IMR-90 (cell line): Measurements from ENCODE around the gene SLCO6A1. TPM values are rescaled to one million over a fixed set of nuclear protein-coding genes. Genes with fewer than 3 reads are reported as not detected.

Source experiments
- ATAC-seq: fragments of 200-7000 bp; cut with Tn5 transposase; 2 replicates; pipeline ENCODE4 v1.9.1; 2020; ENCODE audit warnings: low read depth, mild to moderate bottlenecking, moderate library complexity
- BruUV-seq: library from RNA; stranded (reverse); fragments of 400-500 nt; replicated peaks from 2 replicates; lab custom pipeline; 2021; lab: Mats Ljungman, UMichigan
- CTCF ChIA-PET: fragments of 300-600 bp; formaldehyde crosslinking; extraction: SDS; loops from one replicate; lab custom pipeline; 2021; ENCODE audit warnings: antibody characterized with exemption; lab: Yijun Ruan, JAX
- POLR2A ChIA-PET: fragments of 300-600 bp; sonication (Branson Sonifier 250); formaldehyde crosslinking; loops from one replicate; lab custom pipeline; 2022; ENCODE audit warnings: antibody characterized with exemption; ENCODE audit not compliant: unreplicated experiment; lab: Charles Lee
- DNase-seq: peaks from one replicate; pipeline ENCODE4 v3.0.0; 2013
- H2AFZ ChIP-seq: replicated peaks from 2 replicates; pipeline ENCODE3; 2013; ENCODE audit warnings: low read length, mild to moderate bottlenecking; ENCODE audit not compliant: poor library complexity
- H2AK5ac ChIP-seq: 2 replicates; pipeline ENCODE4 v1.6.1; 2013; ENCODE audit warnings: low read depth, low read length, inconsistent platforms
- H2AK9ac ChIP-seq: replicated peaks from 2 replicates; pipeline ENCODE3; 2013; ENCODE audit warnings: mild to moderate bottlenecking, low read depth, low read length, moderate library complexity; ENCODE audit not compliant: poor library complexity
- H2BK120ac ChIP-seq: 2 replicates; pipeline ENCODE4 v1.6.1; 2013; ENCODE audit warnings: low read depth, low read length, inconsistent platforms
- H2BK15ac ChIP-seq: 3 replicates; pipeline ENCODE4 v1.6.1; 2013; ENCODE audit warnings: low read depth, low read length, inconsistent platforms
- H2BK20ac ChIP-seq: 2 replicates; pipeline ENCODE4 v1.6.1; 2013; ENCODE audit warnings: low read depth, mild to moderate bottlenecking, inconsistent platforms, low read length, moderate library complexity
- H2BK5ac ChIP-seq: 2 replicates; pipeline ENCODE4 v1.6.1; 2013; ENCODE audit warnings: mild to moderate bottlenecking, low read depth, low read length, inconsistent platforms; ENCODE audit not compliant: poor library complexity, severe bottlenecking
- H3K14ac ChIP-seq: replicated peaks from 2 replicates; pipeline ENCODE4 v1.6.1; 2013; ENCODE audit warnings: low read depth, low read length, inconsistent platforms
- H3K18ac ChIP-seq: 2 replicates; pipeline ENCODE4 v1.6.1; 2013; ENCODE audit warnings: low read depth, low read length, control low read depth
- H3K23ac ChIP-seq: 2 replicates; pipeline ENCODE4 v1.6.1; 2013; ENCODE audit warnings: low read depth, low read length, inconsistent platforms
- H3K27ac ChIP-seq: 2 replicates; pipeline ENCODE4 v1.5.1; 2013; ENCODE audit warnings: mild to moderate bottlenecking, control low read depth, low read length; ENCODE audit not compliant: insufficient read depth
- H3K27me3 ChIP-seq: 2 replicates; pipeline ENCODE4 v1.6.1; 2013; ENCODE audit warnings: low read length; ENCODE audit not compliant: control insufficient read depth, insufficient read depth
- H3K36me3 ChIP-seq: 2 replicates; pipeline ENCODE4 v1.6.1; 2013; ENCODE audit warnings: low read length, mixed read lengths; ENCODE audit not compliant: control insufficient read depth, insufficient read depth
- H3K4ac ChIP-seq: 2 replicates; pipeline ENCODE4 v1.6.1; 2013; ENCODE audit warnings: low read depth, low read length, inconsistent platforms
- H3K4me1 ChIP-seq: 2 replicates; pipeline ENCODE4 v1.6.1; 2013; ENCODE audit warnings: low read length, mixed read lengths; ENCODE audit not compliant: control insufficient read depth, insufficient read depth
- H3K4me2 ChIP-seq: 2 replicates; pipeline ENCODE4 v1.6.1; 2013; ENCODE audit warnings: low read depth, mild to moderate bottlenecking, control low read depth, low read length, moderate library complexity
- H3K4me3 ChIP-seq: 2 replicates; pipeline ENCODE4 v1.5.1; 2013; ENCODE audit warnings: low read depth, mild to moderate bottlenecking, control low read depth, low read length, moderate library complexity; ENCODE audit not compliant: insufficient read depth
- H3K56ac ChIP-seq: 2 replicates; pipeline ENCODE4 v1.6.1; 2013; ENCODE audit warnings: low read length, inconsistent platforms; ENCODE audit not compliant: insufficient read depth; ENCODE audit errors: extremely low read depth
- H3K79me1 ChIP-seq, 2 experiments: 2 replicates each; pipeline ENCODE4 v1.6.1; 2013; ENCODE audit warnings: low read length in 2 of 2, inconsistent platforms in 1 of 2, low read depth in 1 of 2
- H3K9ac ChIP-seq: 2 replicates; pipeline ENCODE4 v1.6.1; 2013; ENCODE audit warnings: low read depth, low read length, control low read depth
- H3K9me1 ChIP-seq: 2 replicates; pipeline ENCODE4 v1.6.1; 2013; ENCODE audit warnings: low read length, inconsistent platforms; ENCODE audit not compliant: insufficient read depth
- H3K9me3 ChIP-seq: 2 replicates; pipeline ENCODE4 v1.6.1; 2013; ENCODE audit warnings: low read length; ENCODE audit not compliant: control insufficient read depth, insufficient read depth
- H4K20me1 ChIP-seq: 2 replicates; pipeline ENCODE4 v1.6.1; 2013; ENCODE audit warnings: low read length, inconsistent platforms; ENCODE audit not compliant: insufficient read depth
- H4K5ac ChIP-seq: 2 replicates; pipeline ENCODE4 v1.6.1; 2013; ENCODE audit warnings: mild to moderate bottlenecking, low read depth, low read length, control low read depth
- H4K8ac ChIP-seq, 2 experiments: 2 replicates each; pipeline ENCODE4 v1.6.1; 2013; ENCODE audit warnings: low read depth in 2 of 2, low read length in 2 of 2, control low read depth in 1 of 2, inconsistent platforms in 1 of 2
- H4K91ac ChIP-seq: 2 replicates; pipeline ENCODE4 v1.6.1; 2013; ENCODE audit warnings: low read depth, low read length, inconsistent platforms; ENCODE audit not compliant: insufficient read depth
- FOS ChIP-seq: fragments of 150-350 bp; IDR thresholded peaks from 2 replicates; pipeline ENCODE4 v1.6.1; 2016; ENCODE audit warnings: low read depth, low read length
- MAFK ChIP-seq: IDR thresholded peaks from 2 replicates; pipeline ENCODE4 v1.6.1; 2012; ENCODE audit warnings: low read depth, low read length, improper control_type of control experiment
- MAZ ChIP-seq: IDR thresholded peaks from 2 replicates; pipeline ENCODE4 v1.6.1; 2012; ENCODE audit warnings: low read depth, mild to moderate bottlenecking, low read length, improper control_type of control experiment, moderate library complexity, borderline replicate concordance
- MXI1 ChIP-seq: IDR thresholded peaks from 2 replicates; pipeline ENCODE4 v1.6.1; 2012; ENCODE audit warnings: low read depth, mild to moderate bottlenecking, low read length, moderate library complexity, borderline replicate concordance
- RAD21 ChIP-seq: IDR thresholded peaks from 2 replicates; pipeline ENCODE4 v1.6.1; 2012; ENCODE audit warnings: low read length, improper control_type of control experiment
- RCOR1 ChIP-seq: IDR thresholded peaks from 2 replicates; pipeline ENCODE4 v1.6.1; 2012; ENCODE audit warnings: mild to moderate bottlenecking, low read length, improper control_type of control experiment; ENCODE audit not compliant: insufficient replicate concordance
- RFX5 ChIP-seq: IDR thresholded peaks from 2 replicates; pipeline ENCODE4 v1.8.0; 2012; ENCODE audit warnings: low read depth, mild to moderate bottlenecking, low read length, moderate library complexity
- WGBS, 2 experiments: methylation state at CpG; one replicate each; pipeline versions ENCODE4 v1.1.5 to v1.1.7; 2013; ENCODE audit warnings: missing lambda C conversion rate in 2 of 2; ENCODE audit not compliant: insufficient read length in 1 of 2; ENCODE audit errors: extremely low coverage in 2 of 2; 5-methylcytosine and 5-hydroxymethylcytosine counted together
- dilution Hi-C: fragments of 300-500 bp; cut with HindIII; formaldehyde crosslinking; loops from one replicate; pipeline ENCODE4 v1.14.3; 2018; ENCODE audit warnings: low sequenced_read_pairs; ENCODE audit not compliant: unreplicated experiment
- in situ Hi-C: fragments of 300-500 bp; cut with MboI; formaldehyde crosslinking; loops from 3 replicates; pipeline ENCODE4 v1.14.3; 2019; ENCODE audit warnings: low sequenced_read_pairs, inconsistent platforms, mixed read lengths
- intact Hi-C: fragments of 100-400 bp; cut with micrococcal nuclease; formaldehyde crosslinking; loops from 2 replicates; pipeline ENCODE4 v1.10.0; 2022
- polyA plus RNA-seq, 3 experiments: library from polyadenylated mRNA; depleted of rRNA; stranded (reverse); fragments of >200 nt; gene quantifications; 2 replicates each; pipeline ENCODE4 v1.2.3, GENCODE V29; 2012; ENCODE audit warnings: low replicate concordance in 1 of 3
- total RNA-seq: library from RNA; depleted of rRNA; stranded (reverse); fragments of >200 nt; gene quantifications from 2 replicates; pipeline ENCODE4 v1.2.3, GENCODE V29; 2012
- TF ChIP-seq, protein P1 (sequence below): fragments of 150-350 bp; IDR thresholded peaks from 2 replicates; pipeline ENCODE4 v1.6.1; 2017; ENCODE audit warnings: mild to moderate bottlenecking, antibody characterized with exemption, low read length, low read depth

SLCO6A1 gene
- total and polyA plus RNA-seq, 2 of the 4 experiments (the other 2 are of a cell fraction) = not detected

DNA sequence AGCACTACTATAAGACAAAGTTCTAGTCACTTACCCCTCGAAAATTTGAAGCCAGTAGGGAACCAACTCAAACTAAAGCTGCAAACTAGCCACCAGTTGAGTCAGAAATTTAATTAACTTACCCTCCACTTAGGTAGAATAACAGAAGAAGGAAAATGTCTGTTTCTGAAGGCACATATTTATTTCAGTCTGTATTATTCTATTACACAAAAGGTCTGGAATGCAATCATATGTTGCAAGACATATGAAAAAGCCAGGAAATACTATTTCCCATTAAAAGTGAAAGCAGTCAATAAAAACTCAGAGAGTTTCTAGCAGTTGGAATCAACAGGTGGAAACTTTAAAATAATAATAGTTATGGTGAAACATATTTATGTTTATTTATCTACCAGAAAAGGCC, 123.5 kb downstream of the SLCO6A1 start:
- H3K36me3 ChIP-seq = no peaks in the 10 kb centered on the region
- H3K18ac ChIP-seq = no peak overlapping the region
- H3K79me1 ChIP-seq = no peaks in the 10 kb centered on the region
- WGBS, 2 experiments = no CpG with 5 or more reads among the region's 1 CpG
- no peak overlapping the region for H2BK120ac ChIP-seq
- H3K4me2 ChIP-seq = no peak overlapping the region
- no peak overlapping the region for H3K4ac ChIP-seq
- in situ Hi-C loops (no loop called here), intact Hi-C loops (no loop called here), dilution Hi-C loops (no loop called here)
- H3K14ac ChIP-seq = no peak overlapping the region
- H3K9me3 ChIP-seq = peaks cover 9% of the 10 kb centered on the region; the same call in 1 of the 2 replicates
- no peaks in the 10 kb centered on the region for H4K20me1 ChIP-seq
- H2BK15ac ChIP-seq = no peak overlapping the region
- no peak overlapping the region for H3K27ac ChIP-seq
- DNase-seq (no peak), ATAC-seq (no peak)
- no peaks in the 10 kb centered on the region for H3K4me1 ChIP-seq
- H4K8ac ChIP-seq = no peak overlapping the region
- H3K9me1 ChIP-seq = no peaks in the 10 kb centered on the region
- H2BK5ac ChIP-seq = no peak overlapping the region
- H2AK9ac ChIP-seq = no peak overlapping the region
- H3K56ac ChIP-seq = no peak overlapping the region
- H3K27me3 ChIP-seq = no peaks in the 10 kb centered on the region
- POLR2A ChIA-PET = no interaction called here
- H3K9ac ChIP-seq = no peak overlapping the region
- H2BK20ac ChIP-seq = no peak overlapping the region
- no peak overlapping the region for H2AFZ ChIP-seq
- no peak overlapping the region for H4K91ac ChIP-seq
- TF ChIP-seq RFX5 (no peak), MXI1 (no peak), MAFK (no peak), FOS (no peak), RCOR1 (no peak), MAZ (no peak), RAD21 (no peak)
- TF ChIP-seq, protein P1, sequence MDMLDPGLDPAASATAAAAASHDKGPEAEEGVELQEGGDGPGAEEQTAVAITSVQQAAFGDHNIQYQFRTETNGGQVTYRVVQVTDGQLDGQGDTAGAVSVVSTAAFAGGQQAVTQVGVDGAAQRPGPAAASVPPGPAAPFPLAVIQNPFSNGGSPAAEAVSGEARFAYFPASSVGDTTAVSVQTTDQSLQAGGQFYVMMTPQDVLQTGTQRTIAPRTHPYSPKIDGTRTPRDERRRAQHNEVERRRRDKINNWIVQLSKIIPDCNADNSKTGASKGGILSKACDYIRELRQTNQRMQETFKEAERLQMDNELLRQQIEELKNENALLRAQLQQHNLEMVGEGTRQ = no peak
- no peak overlapping the region for H4K5ac ChIP-seq
- BruUV-seq = no TSS peak
- CTCF ChIA-PET = no interaction called here
- no peak overlapping the region for H3K23ac ChIP-seq
- H2AK5ac ChIP-seq = no peak overlapping the region
- no peak overlapping the region for H3K4me3 ChIP-seq
